SK-N-SH treated with all-trans-retinoic acid at 6 μM for 48 hours (cell line): ENCODE results near the gene ATP11A.
"Not testable (repeated sequence)": the region's sequence is repeated elsewhere in the genome, so short reads cannot be mapped to it uniquely, and the experiment has no call there.

ENCODE experiments used
- ATAC-seq: fragments of 200-7000 bp; cut with Tn5 transposase; 3 replicates; pipeline ENCODE4 v1.9.1; 2020; ENCODE audit warnings: mild to moderate bottlenecking, moderate library complexity
- CSDC2 ChIP-seq: fragments of 250-450 bp; sonication (Bioruptor Pico); IDR thresholded peaks from 2 replicates; pipeline ENCODE4 v1.5.0; 2020; ENCODE audit warnings: mild to moderate bottlenecking, moderate library complexity
- ESRRG ChIP-seq: fragments of 250-450 bp; sonication (Bioruptor Pico); IDR thresholded peaks from 2 replicates; pipeline ENCODE4 v1.6.1; 2021; ENCODE audit warnings: mild to moderate bottlenecking
- ISL1 ChIP-seq: fragments of 250-450 bp; sonication (Bioruptor Pico); IDR thresholded peaks from 2 replicates; pipeline ENCODE4 v2.1.2; 2022; ENCODE audit warnings: mild to moderate bottlenecking, moderate library complexity
- OSR1 ChIP-seq: fragments of 250-450 bp; sonication (Bioruptor Pico); IDR thresholded peaks from 2 replicates; pipeline ENCODE4 v1.8.0; 2022; ENCODE audit warnings: moderate library complexity, mild to moderate bottlenecking, inconsistent platforms
- PPARA ChIP-seq: fragments of 250-450 bp; sonication (Bioruptor Pico); IDR thresholded peaks from 2 replicates; pipeline ENCODE4 v1.5.0; 2020; ENCODE audit warnings: mild to moderate bottlenecking, borderline replicate concordance
- RARB ChIP-seq: fragments of 250-450 bp; sonication (Bioruptor Pico); IDR thresholded peaks from 2 replicates; pipeline ENCODE4 v1.8.0; 2021; ENCODE audit warnings: mild to moderate bottlenecking, moderate library complexity
- SNAI2 ChIP-seq: fragments of 250-450 bp; sonication (Bioruptor Pico); IDR thresholded peaks from 2 replicates; pipeline ENCODE4 v1.5.0; 2020; ENCODE audit warnings: mild to moderate bottlenecking, moderate library complexity
- TCF4 ChIP-seq: fragments of 250-450 bp; sonication (Bioruptor Pico); IDR thresholded peaks from 2 replicates; pipeline ENCODE4 v1.8.0; 2021; ENCODE audit warnings: mild to moderate bottlenecking, moderate library complexity, borderline replicate concordance
- TOX ChIP-seq: fragments of 250-450 bp; sonication (Bioruptor Pico); IDR thresholded peaks from 2 replicates; pipeline ENCODE4 v1.8.0; 2021; ENCODE audit warnings: mild to moderate bottlenecking, moderate library complexity, borderline replicate concordance
- ZFP3 ChIP-seq: fragments of 250-450 bp; sonication (Bioruptor Pico); IDR thresholded peaks from 2 replicates; pipeline ENCODE4 v1.5.0; 2020; ENCODE audit warnings: mild to moderate bottlenecking, moderate library complexity
- ZFP30 ChIP-seq: fragments of 450-650 bp; formaldehyde crosslinking; IDR thresholded peaks from 2 replicates; pipeline ENCODE4 v1.5.0; 2022; ENCODE audit warnings: mild to moderate bottlenecking, moderate library complexity
- ZNF565 ChIP-seq: fragments of 450-650 bp; formaldehyde crosslinking; conservative IDR thresholded peaks from 2 replicates; pipeline ENCODE4 v1.5.0; 2020; ENCODE audit warnings: low read depth, mild to moderate bottlenecking, moderate library complexity
- ZNF70 ChIP-seq: fragments of 450-650 bp; formaldehyde crosslinking; IDR thresholded peaks from 2 replicates; pipeline ENCODE4 v1.5.0; 2020; ENCODE audit warnings: mild to moderate bottlenecking, moderate library complexity
- ZNF8 ChIP-seq: fragments of 450-650 bp; formaldehyde crosslinking; IDR thresholded peaks from 2 replicates; pipeline ENCODE4 v1.5.0; 2020; ENCODE audit warnings: mild to moderate bottlenecking, moderate library complexity
- TF ChIP-seq, protein P1 (sequence below): fragments of 250-450 bp; sonication (Bioruptor Pico); IDR thresholded peaks from 2 replicates; pipeline ENCODE4 v1.5.0; 2020; ENCODE audit warnings: mild to moderate bottlenecking, moderate library complexity
- TF ChIP-seq, protein P2 (sequence below): fragments of 250-450 bp; sonication (Bioruptor Pico); IDR thresholded peaks from 2 replicates; pipeline ENCODE4 v1.5.1; 2021; ENCODE audit warnings: mild to moderate bottlenecking, moderate library complexity
- TF ChIP-seq, protein P3 (sequence below): fragments of 250-450 bp; sonication (Bioruptor Pico); IDR thresholded peaks from 2 replicates; pipeline ENCODE4 v1.5.1; 2020; ENCODE audit warnings: low read depth, mild to moderate bottlenecking, moderate library complexity
- TF ChIP-seq, protein P4 (sequence below): fragments of 250-450 bp; sonication (Bioruptor Pico); IDR thresholded peaks from 2 replicates; pipeline ENCODE4 v1.8.0; 2020; ENCODE audit warnings: mild to moderate bottlenecking, moderate library complexity, borderline replicate concordance

Gene ATP11A

DNA sequence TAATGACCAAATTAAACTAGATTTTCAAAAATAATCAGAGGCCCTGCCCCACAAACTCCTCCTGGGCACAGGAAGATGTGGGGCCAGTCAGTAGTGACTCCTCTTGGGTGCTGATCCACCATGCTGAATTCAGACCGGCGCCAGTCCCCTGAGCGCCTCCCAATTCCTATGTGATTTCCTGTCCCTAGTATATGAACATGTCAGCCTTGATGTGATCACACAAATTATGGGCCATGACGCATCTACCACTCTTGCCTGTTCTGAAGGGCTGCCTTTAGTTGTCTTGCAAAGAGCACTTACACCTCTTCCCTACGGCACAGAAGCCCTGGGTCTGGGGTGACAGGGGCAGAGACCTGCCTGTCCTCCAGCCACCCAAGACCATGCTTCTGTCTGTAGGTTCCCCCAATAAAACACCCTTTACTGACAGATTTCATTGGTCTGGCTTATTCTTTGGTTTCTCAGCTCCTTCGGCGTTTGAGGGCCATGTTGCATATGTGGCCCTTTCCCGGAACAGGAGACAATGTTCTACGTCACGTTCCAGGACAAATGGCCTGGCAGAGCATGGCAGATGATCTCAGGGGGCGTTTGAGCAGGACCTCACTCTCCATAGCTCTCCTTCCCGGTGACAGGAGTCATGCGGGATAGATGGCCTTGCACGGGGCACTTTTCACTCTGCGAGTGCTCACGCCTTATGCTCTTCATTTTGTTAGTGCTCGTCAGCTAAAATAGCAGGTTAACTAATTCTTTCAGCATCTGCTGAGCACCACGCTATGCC lies 5.6 kb upstream of the ATP11A start (continued):
- TF ChIP-seq, protein P1, sequence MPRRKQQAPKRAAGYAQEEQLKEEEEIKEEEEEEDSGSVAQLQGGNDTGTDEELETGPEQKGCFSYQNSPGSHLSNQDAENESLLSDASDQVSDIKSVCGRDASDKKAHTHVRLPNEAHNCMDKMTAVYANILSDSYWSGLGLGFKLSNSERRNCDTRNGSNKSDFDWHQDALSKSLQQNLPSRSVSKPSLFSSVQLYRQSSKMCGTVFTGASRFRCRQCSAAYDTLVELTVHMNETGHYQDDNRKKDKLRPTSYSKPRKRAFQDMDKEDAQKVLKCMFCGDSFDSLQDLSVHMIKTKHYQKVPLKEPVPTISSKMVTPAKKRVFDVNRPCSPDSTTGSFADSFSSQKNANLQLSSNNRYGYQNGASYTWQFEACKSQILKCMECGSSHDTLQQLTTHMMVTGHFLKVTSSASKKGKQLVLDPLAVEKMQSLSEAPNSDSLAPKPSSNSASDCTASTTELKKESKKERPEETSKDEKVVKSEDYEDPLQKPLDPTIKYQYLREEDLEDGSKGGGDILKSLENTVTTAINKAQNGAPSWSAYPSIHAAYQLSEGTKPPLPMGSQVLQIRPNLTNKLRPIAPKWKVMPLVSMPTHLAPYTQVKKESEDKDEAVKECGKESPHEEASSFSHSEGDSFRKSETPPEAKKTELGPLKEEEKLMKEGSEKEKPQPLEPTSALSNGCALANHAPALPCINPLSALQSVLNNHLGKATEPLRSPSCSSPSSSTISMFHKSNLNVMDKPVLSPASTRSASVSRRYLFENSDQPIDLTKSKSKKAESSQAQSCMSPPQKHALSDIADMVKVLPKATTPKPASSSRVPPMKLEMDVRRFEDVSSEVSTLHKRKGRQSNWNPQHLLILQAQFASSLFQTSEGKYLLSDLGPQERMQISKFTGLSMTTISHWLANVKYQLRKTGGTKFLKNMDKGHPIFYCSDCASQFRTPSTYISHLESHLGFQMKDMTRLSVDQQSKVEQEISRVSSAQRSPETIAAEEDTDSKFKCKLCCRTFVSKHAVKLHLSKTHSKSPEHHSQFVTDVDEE (CRISPR knock-in tag), result no peak
- no peak for TF ChIP-seq ZFP30 (CRISPR knock-in tag)

DNA sequence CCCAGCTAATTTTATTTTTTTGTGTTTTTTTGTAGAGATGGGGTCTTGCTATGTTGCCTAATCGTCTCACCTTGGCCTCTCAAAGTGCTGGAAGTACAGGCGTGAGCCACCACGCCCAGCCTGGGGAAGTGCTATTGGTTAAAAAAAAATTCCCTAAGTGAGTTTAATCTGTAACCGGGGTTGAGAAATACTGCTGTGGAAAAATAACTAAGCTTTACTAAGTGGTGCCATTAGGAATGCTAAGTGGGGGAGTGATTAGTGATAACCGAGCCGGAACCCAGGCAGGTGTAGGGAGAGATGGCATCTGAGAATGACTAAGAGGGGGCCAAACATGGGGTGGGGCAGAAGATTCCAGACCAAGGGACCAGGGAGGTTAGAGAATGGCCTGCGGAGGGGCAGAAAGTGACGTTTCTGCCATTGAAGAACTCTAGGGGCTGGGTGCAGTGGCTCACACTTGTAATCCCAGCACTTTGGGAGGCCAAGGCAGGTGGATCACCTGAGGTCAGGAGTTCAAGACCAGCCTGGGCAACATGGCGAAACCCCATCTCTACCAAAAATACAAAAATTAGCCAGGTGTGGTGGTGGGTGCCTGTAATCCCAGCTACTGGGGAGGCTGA lies 4.5 kb upstream of the ATP11A start:
- ATAC-seq, result not testable (repeated sequence)

DNA sequence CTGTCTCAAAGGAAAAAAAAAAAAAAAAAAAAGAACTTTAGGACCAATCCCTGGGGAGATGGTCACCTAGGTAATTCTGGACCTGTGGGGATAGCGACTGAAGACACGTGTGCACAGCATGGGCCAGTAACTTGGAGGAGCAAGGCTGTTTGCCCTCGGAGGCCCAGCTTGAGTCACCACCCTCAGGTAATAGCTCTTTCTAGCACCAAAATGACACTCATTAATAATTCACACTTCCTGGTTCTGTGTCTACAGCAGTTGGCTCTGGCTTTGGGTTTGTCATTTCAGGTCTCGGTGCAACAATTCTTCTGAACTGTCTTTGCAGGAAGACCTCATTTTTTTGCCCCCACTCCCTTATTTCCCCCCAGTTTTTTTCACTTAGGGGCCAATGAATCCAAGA lies 3.9 kb upstream of the ATP11A start:
- ATAC-seq, result no peak
- TF ChIP-seq, protein P2, sequence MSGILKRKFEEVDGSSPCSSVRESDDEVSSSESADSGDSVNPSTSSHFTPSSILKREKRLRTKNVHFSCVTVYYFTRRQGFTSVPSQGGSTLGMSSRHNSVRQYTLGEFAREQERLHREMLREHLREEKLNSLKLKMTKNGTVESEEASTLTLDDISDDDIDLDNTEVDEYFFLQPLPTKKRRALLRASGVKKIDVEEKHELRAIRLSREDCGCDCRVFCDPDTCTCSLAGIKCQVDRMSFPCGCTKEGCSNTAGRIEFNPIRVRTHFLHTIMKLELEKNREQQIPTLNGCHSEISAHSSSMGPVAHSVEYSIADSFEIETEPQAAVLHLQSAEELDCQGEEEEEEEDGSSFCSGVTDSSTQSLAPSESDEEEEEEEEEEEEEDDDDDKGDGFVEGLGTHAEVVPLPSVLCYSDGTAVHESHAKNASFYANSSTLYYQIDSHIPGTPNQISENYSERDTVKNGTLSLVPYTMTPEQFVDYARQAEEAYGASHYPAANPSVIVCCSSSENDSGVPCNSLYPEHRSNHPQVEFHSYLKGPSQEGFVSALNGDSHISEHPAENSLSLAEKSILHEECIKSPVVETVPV, result no peak
- TF ChIP-seq PPARA (CRISPR knock-in tag) (no peak), ZFP3 (CRISPR knock-in tag) (no peak), RARB (CRISPR knock-in tag) (no peak), SNAI2 (no peak), ZNF70 (CRISPR knock-in tag) (no peak)
- TF ChIP-seq, protein P3, sequence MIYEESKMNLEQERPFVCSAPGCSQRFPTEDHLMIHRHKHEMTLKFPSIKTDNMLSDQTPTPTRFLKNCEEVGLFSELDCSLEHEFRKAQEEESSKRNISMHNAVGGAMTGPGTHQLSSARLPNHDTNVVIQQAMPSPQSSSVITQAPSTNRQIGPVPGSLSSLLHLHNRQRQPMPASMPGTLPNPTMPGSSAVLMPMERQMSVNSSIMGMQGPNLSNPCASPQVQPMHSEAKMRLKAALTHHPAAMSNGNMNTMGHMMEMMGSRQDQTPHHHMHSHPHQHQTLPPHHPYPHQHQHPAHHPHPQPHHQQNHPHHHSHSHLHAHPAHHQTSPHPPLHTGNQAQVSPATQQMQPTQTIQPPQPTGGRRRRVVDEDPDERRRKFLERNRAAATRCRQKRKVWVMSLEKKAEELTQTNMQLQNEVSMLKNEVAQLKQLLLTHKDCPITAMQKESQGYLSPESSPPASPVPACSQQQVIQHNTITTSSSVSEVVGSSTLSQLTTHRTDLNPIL (CRISPR knock-in tag), result no peak

DNA sequence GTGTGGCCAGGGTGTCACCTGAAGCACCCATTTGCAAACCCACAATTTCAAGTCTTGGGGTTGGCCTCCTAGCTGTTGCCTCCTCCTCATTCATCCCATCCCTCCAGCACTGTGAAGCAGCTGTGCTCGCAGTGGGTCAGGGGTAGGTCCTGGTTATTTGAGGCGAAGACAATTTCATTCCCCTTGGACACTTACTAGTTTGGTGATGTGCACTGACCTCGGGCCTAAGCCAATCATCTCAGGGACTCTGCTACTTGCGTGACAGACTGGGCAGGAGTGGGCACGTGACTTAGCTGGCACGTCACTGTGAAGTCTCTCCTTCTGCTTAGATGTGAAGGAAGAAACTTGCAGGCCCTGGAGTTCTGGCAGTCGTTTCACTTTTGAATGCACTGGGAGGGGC lies 3.5 kb upstream of the ATP11A start:
- TF ChIP-seq TCF4 (CRISPR knock-in tag) (no peak), ZFP30 (CRISPR knock-in tag) (no peak), ESRRG (CRISPR knock-in tag) (no peak), ISL1 (no peak), ZNF8 (CRISPR knock-in tag) (no peak), ZNF565 (no peak), RARB (CRISPR knock-in tag) (no peak), OSR1 (CRISPR knock-in tag) (no peak), CSDC2 (no peak), SNAI2 (no peak), TOX (no peak)
- TF ChIP-seq, protein P1 (CRISPR knock-in tag), result no peak
- TF ChIP-seq, protein P3 (CRISPR knock-in tag), result no peak
- TF ChIP-seq, protein P4, sequence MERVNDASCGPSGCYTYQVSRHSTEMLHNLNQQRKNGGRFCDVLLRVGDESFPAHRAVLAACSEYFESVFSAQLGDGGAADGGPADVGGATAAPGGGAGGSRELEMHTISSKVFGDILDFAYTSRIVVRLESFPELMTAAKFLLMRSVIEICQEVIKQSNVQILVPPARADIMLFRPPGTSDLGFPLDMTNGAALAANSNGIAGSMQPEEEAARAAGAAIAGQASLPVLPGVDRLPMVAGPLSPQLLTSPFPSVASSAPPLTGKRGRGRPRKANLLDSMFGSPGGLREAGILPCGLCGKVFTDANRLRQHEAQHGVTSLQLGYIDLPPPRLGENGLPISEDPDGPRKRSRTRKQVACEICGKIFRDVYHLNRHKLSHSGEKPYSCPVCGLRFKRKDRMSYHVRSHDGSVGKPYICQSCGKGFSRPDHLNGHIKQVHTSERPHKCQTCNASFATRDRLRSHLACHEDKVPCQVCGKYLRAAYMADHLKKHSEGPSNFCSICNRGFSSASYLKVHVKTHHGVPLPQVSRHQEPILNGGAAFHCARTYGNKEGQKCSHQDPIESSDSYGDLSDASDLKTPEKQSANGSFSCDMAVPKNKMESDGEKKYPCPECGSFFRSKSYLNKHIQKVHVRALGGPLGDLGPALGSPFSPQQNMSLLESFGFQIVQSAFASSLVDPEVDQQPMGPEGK (CRISPR knock-in tag), result no peak
- ATAC-seq, result no peak
